DOHH2 (cell line): ENCODE measurements around the gene TMEM202.
"Not testable (repeated sequence)": the region's sequence is repeated elsewhere in the genome, so short reads cannot be mapped to it uniquely, and the experiment has no call there.

ENCODE experiments used
- H3F3A ChIP-seq: fragments of 200-600 bp; sonication (generic), shearing (Covaris generic); 2 replicates; pipeline ENCODE4 v1.6.0; 2016; ENCODE audit warnings: antibody characterized with exemption, mild to moderate bottlenecking; ENCODE audit not compliant: control insufficient read depth, insufficient read depth
- H3K27ac ChIP-seq: fragments of 200-600 bp; sonication (generic); 2 replicates; pipeline ENCODE4 v1.5.1; 2014; ENCODE audit warnings: low read depth, mild to moderate bottlenecking, low read length, moderate library complexity
- H3K27me3 ChIP-seq: fragments of 200-600 bp; sonication (generic); 2 replicates; pipeline ENCODE4 v1.6.1; 2014; ENCODE audit warnings: mild to moderate bottlenecking, low read length, mixed read lengths; ENCODE audit not compliant: control insufficient read depth
- H3K36me3 ChIP-seq: fragments of 200-600 bp; sonication (generic); 2 replicates; pipeline ENCODE4 v1.6.1; 2014; ENCODE audit warnings: mild to moderate bottlenecking, low read length, moderate library complexity, mixed read lengths; ENCODE audit not compliant: control insufficient read depth
- H3K4me1 ChIP-seq: fragments of 200-600 bp; sonication (generic); 2 replicates; pipeline ENCODE4 v1.6.1; 2014; ENCODE audit warnings: mild to moderate bottlenecking, low read length, mixed read lengths; ENCODE audit not compliant: control insufficient read depth
- H3K4me2 ChIP-seq: fragments of 200-600 bp; sonication (generic); 2 replicates; pipeline ENCODE4 v1.6.0; 2014; ENCODE audit warnings: mild to moderate bottlenecking, low read length, moderate library complexity
- H3K4me3 ChIP-seq: fragments of 200-600 bp; sonication (generic); 2 replicates; pipeline ENCODE4 v1.5.1; 2014; ENCODE audit warnings: mild to moderate bottlenecking, low read length, mixed read lengths
- H3K79me2 ChIP-seq: fragments of 200-600 bp; sonication (generic); 2 replicates; pipeline ENCODE4 v1.6.1; 2014; ENCODE audit warnings: mild to moderate bottlenecking, low read length, mixed read lengths; ENCODE audit not compliant: control insufficient read depth
- H3K9me2 ChIP-seq: fragments of 200-600 bp; sonication (generic); replicated peaks from 2 replicates; pipeline ENCODE4 v1.6.1; 2014; ENCODE audit warnings: mild to moderate bottlenecking, low read length, mixed read lengths; ENCODE audit not compliant: control insufficient read depth
- H3K9me3 ChIP-seq: fragments of 200-600 bp; sonication (generic); 2 replicates; pipeline ENCODE4 v1.6.1; 2014; ENCODE audit warnings: antibody characterized with exemption, low read length, mixed read lengths; ENCODE audit not compliant: control insufficient read depth, insufficient read depth
- H4K20me1 ChIP-seq: fragments of 200-600 bp; sonication (generic); 2 replicates; pipeline ENCODE4 v1.6.0; 2014; ENCODE audit warnings: low read depth, mild to moderate bottlenecking, antibody characterized with exemption, low read length, moderate library complexity; ENCODE audit not compliant: control insufficient read depth, insufficient read depth
- EZH2phosphoT487 ChIP-seq: fragments of 200-600 bp; sonication (generic); IDR thresholded peaks from 2 replicates; pipeline ENCODE4 v1.6.1; 2017; ENCODE audit warnings: borderline replicate concordance, mild to moderate bottlenecking, antibody characterized with exemption, low read length, moderate library complexity, mixed read lengths
- TF ChIP-seq, protein P1 (sequence below): fragments of 200-600 bp; sonication (generic); IDR thresholded peaks from one replicate; pipeline ENCODE4 v1.5.1; 2014; ENCODE audit warnings: antibody characterized with exemption, mild to moderate bottlenecking, low read depth, low read length; ENCODE audit not compliant: poor library complexity, severe bottlenecking

The TMEM202 gene

DNA sequence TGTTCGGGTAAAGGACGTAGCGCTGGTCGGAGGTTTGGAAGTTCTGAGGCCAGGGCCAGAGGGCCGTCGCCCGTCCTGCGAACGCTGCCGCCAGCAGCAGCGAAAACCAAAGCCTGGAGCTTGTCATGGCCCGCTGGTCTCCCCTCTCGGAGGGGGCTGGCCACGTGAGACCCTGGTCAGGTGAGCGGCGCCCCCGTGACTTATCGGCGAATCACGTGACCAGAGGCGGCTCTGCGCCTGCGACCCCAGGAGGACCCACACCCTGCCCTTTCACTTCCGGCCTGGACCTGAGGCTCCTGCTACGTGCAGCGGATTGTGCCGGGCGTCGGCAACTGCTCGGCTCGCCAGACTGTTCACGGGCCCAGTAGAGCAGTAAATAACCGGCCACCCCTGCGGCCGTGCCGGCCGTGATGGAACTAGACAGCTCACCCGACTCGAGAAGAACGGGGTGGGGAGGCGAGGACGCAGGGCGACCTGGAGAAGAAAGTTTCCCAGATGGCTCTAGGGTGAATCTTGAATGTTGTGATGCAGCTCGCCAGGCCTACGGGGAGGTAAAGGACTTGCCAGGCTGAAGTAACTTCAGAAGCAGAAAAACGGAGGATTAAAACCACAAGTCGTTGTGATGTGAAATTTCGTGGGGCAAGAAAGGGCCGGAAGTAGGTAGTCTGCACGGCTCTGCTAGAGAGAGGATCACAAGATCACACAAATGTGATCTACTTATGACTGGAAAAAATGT is 22.1 kb upstream of the TMEM202 start, which contains the start of gene HEXA:
HEXA (minus strand) TSS at position 169 of the 736 bp plus-strand sequence; CDS start at position 127, 42 bp downstream.
- peaks cover 28% of the 10 kb centered on the region for H3K4me1 ChIP-seq
- H3K79me2 ChIP-seq: peaks cover 45% of the 10 kb centered on the region
- H3K4me3 ChIP-seq: peak within 1 kb of the TSS; percentile 83
- H3K36me3 ChIP-seq: peaks cover 2% of the 10 kb centered on the region; the same call in 1 of the 2 replicates
- H3K27me3 ChIP-seq: no peaks in the 10 kb centered on the region
- H3K27ac ChIP-seq: peak within 1 kb of the TSS; percentile 39
- H3F3A ChIP-seq: peaks cover 5% of the 10 kb centered on the region; the same call in 1 of the 2 replicates
- H3K9me3 ChIP-seq: no peaks in the 10 kb centered on the region
- TF ChIP-seq, protein P1, sequence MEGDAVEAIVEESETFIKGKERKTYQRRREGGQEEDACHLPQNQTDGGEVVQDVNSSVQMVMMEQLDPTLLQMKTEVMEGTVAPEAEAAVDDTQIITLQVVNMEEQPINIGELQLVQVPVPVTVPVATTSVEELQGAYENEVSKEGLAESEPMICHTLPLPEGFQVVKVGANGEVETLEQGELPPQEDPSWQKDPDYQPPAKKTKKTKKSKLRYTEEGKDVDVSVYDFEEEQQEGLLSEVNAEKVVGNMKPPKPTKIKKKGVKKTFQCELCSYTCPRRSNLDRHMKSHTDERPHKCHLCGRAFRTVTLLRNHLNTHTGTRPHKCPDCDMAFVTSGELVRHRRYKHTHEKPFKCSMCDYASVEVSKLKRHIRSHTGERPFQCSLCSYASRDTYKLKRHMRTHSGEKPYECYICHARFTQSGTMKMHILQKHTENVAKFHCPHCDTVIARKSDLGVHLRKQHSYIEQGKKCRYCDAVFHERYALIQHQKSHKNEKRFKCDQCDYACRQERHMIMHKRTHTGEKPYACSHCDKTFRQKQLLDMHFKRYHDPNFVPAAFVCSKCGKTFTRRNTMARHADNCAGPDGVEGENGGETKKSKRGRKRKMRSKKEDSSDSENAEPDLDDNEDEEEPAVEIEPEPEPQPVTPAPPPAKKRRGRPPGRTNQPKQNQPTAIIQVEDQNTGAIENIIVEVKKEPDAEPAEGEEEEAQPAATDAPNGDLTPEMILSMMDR: no peak
- TF ChIP-seq EZH2phosphoT487: no peak
- H4K20me1 ChIP-seq: no peaks in the 10 kb centered on the region
- H3K9me2 ChIP-seq: no peaks in the 10 kb centered on the region
- peak within 1 kb of the TSS; percentile 69 for H3K4me2 ChIP-seq

DNA sequence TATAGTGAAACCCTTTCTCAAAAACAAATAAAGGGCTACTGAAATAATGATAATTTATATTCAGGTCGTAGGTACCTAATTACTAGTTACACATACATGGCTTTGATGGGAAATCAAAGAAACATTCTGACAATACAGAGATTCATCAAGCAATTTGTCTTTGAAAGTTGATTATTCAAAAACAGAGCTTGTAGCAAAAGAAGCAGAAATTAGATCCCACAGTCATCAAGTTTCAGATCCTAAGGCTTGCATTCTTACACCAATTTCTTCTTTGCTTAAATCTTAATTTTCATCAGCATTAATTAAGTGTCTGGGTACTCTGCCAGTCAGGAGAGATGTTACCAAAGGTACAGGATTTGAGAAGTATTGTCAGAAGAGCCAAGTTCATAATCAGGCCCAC is 20.8 kb upstream of the TMEM202 start:
- Histone ChIP-seq H3F3A (peaks cover 5% of the 10 kb centered on the region; the same call in 1 of the 2 replicates), H3K36me3 (0 out of 2 replicates have a peak, but pooled peaks cover 2% of the 10 kb centered on the region), H3K4me2 (no peak overlapping the region), H3K27me3 (no peaks in the 10 kb centered on the region), H4K20me1 (no peaks in the 10 kb centered on the region), H3K9me3 (no peaks in the 10 kb centered on the region), H3K27ac (no peak overlapping the region), H3K9me2 (no peaks in the 10 kb centered on the region), H3K79me2 (peaks cover 34% of the 10 kb centered on the region), H3K4me3 (no peak overlapping the region), H3K4me1 (peaks cover 27% of the 10 kb centered on the region)
- no peak for TF ChIP-seq EZH2phosphoT487
- TF ChIP-seq, protein P1: no peak

DNA sequence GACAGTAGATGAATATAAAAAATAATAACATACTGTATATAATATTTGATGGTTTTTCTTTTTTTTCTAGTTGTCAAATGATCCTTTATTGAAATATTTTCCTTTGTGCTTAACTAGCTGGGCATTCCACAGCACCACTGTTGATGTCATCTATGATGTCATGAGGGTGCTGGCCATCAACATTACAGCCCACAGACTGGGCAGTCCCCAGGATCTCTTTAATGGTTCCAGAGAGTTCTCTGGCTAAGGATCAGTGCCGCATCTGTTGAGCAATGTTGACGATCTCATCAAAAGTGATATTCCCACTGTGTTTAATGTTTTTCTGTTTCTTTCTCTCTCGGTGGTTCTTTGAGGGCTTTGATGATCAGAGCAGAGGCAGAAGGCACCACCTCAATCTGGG is 19.0 kb upstream of the TMEM202 start:
- not testable (repeated sequence) for H3K27me3 ChIP-seq, H3K4me3 ChIP-seq, H3K36me3 ChIP-seq, H3K4me2 ChIP-seq, H3K27ac ChIP-seq, H3F3A ChIP-seq, H3K9me3 ChIP-seq, H3K9me2 ChIP-seq, H4K20me1 ChIP-seq
- H3K79me2 ChIP-seq: peaks cover 17% of the 10 kb centered on the region
- H3K4me1 ChIP-seq: peaks cover 14% of the 10 kb centered on the region

DNA sequence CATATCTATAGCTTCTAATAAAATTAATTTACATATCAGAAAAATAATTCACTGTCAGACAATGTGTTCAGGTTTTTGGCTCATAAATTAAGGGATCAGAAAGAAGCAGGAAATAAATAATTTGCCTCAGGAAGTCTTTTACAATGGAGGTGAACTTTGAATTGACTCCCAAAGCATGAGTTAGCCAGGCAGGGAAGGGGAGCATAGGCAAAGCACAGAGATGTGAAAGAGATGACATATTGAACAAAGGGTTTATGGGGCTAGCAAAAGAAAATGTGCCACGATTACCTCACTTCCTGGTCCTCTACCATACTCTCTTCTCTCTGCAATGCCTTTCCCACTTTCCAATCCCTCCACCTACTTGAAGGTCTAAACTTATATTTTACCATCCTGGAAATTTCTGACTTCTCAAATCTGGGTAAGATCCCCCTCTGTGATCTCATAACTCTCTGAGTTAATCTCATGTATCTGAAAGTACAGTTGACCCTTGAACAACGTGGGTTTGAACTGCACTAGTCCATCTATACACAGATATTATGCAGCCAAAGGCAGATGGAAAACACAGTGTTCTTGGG is 18.2 kb upstream of the TMEM202 start:
- Histone ChIP-seq H3K36me3 (no peaks in the 10 kb centered on the region), H3K79me2 (peaks cover 8% of the 10 kb centered on the region), H3K27ac (no peak overlapping the region), H3K4me1 (peaks cover 8% of the 10 kb centered on the region), H3K9me2 (no peaks in the 10 kb centered on the region), H3K4me2 (no peak overlapping the region), H3K9me3 (no peaks in the 10 kb centered on the region), H3K4me3 (no peak overlapping the region), H4K20me1 (no peaks in the 10 kb centered on the region), H3F3A (peaks cover 5% of the 10 kb centered on the region; the same call in 1 of the 2 replicates), H3K27me3 (peaks cover 7% of the 10 kb centered on the region; the same call in 1 of the 2 replicates)
- TF ChIP-seq EZH2phosphoT487: no peak
- TF ChIP-seq, protein P1: no peak
